Thoracic aorta (tissue), 2 donors: Measurements from ENCODE around the gene ECT2. TPM values are rescaled to one million over a fixed set of nuclear protein-coding genes. Genes with fewer than 3 reads are reported as not detected.

ENCODE experiments used
- ATAC-seq: fragments of 150-250 bp; one replicate; pipeline ENCODE4 v1.8.0; 2017; ENCODE audit warnings: low read depth; ENCODE audit not compliant: insufficient number of reproducible peaks, low FRiP score
- DNase-seq: peaks from one replicate; pipeline ENCODE4 v3.0.0-alpha.2; 2020; ENCODE audit warnings: low spot score
- H3K27ac ChIP-seq, 2 donors: fragments of 200-600 bp; sonication (generic); 1 replicate in 1 of 2; 2 replicates in 1 of 2; pipeline ENCODE4 v1.5.1; 2016; ENCODE audit warnings: mild to moderate bottlenecking in 2 of 2, moderate library complexity in 2 of 2
- H3K27me3 ChIP-seq: fragments of 200-600 bp; sonication (generic); replicated peaks from 2 replicates; pipeline ENCODE4 v1.6.0; 2016; ENCODE audit warnings: mild to moderate bottlenecking; ENCODE audit not compliant: insufficient read depth
- H3K36me3 ChIP-seq: fragments of 200-600 bp; sonication (generic); one replicate; pipeline ENCODE4 v1.5.1; 2016
- H3K4me1 ChIP-seq, 2 donors: fragments of 200-600 bp; sonication (generic); 1 replicate in 1 of 2; 2 replicates in 1 of 2; pipeline versions ENCODE4 v1.5.1 to v1.6.0; 2016; ENCODE audit warnings: low read depth in 2 of 2, mild to moderate bottlenecking in 1 of 2; ENCODE audit not compliant: control insufficient read depth in 1 of 2
- H3K4me3 ChIP-seq: fragments of 200-600 bp; sonication (generic); 2 replicates; pipeline ENCODE4 v1.5.1; 2016; ENCODE audit warnings: mild to moderate bottlenecking
- H3K9me3 ChIP-seq: fragments of 200-600 bp; sonication (generic); 2 replicates; pipeline ENCODE4 v1.5.1; 2016
- CTCF ChIP-seq: fragments of 200-600 bp; sonication (generic); IDR thresholded peaks from one replicate; pipeline ENCODE4 v1.5.1; 2019; ENCODE audit warnings: antibody characterized with exemption
- total RNA-seq, 2 donors: library from RNA; depleted of rRNA; stranded (reverse); fragments of >200 nt; gene quantifications; one replicate each; pipeline versions ENCODE4 v1.1.0 to v1.2.3, GENCODE V29; 2016

ECT2 gene
- total RNA-seq, 2 donors from 2014 or later = 4.5 to 14.0 TPM

- Histone ChIP-seq H3K9me3 (no peaks in the 10 kb centered on the region), H3K4me3 (no peak overlapping the region), H3K36me3 (no peaks in the 10 kb centered on the region), H3K4me1 (no peaks in the 10 kb centered on the region), H3K27me3 (no peaks in the 10 kb centered on the region), H3K27ac (no peak overlapping the region)
- no peak for DNase-seq
- TF ChIP-seq CTCF = no peak
- no peak for ATAC-seq
Measured at GRCh38 chr3:172846103-172846561, 95.6 kb downstream of the ECT2 start.

- DNase-seq = no peak
- Histone ChIP-seq H3K9me3 (no peaks in the 10 kb centered on the region), H3K27ac (no peak overlapping the region), H3K4me3 (no peak overlapping the region), H3K36me3 (no peaks in the 10 kb centered on the region), H3K27me3 (no peaks in the 10 kb centered on the region), H3K4me1 (no peaks in the 10 kb centered on the region)
- no peak for TF ChIP-seq CTCF
- no peak for ATAC-seq
Measured at GRCh38 chr3:172846706-172847105, 96.2 kb downstream of the ECT2 start.

- no peaks in the 10 kb centered on the region for H3K9me3 ChIP-seq
- no peak for ATAC-seq
- no peaks in the 10 kb centered on the region for H3K36me3 ChIP-seq
Measured at GRCh38 chr3:172847292-172847691, 96.8 kb downstream of the ECT2 start.

GRCh38 chr3:172848910-172849309, 98.4 kb downstream of the ECT2 start:
- no peaks in the 10 kb centered on the region for H3K4me1 ChIP-seq
- no peak overlapping the region for H3K4me3 ChIP-seq
- H3K27ac ChIP-seq = no peak overlapping the region
- H3K27me3 ChIP-seq = no peaks in the 10 kb centered on the region
- no peaks in the 10 kb centered on the region for H3K9me3 ChIP-seq
- TF ChIP-seq CTCF = no peak
- no peak for DNase-seq
- ATAC-seq = no peak
- H3K36me3 ChIP-seq = no peaks in the 10 kb centered on the region

More at GRCh38 chr3:172847292-172847691, 96.8 kb downstream of the ECT2 start:
- no peak for DNase-seq
- Histone ChIP-seq H3K4me1 (no peaks in the 10 kb centered on the region), H3K4me3 (no peak overlapping the region), H3K27ac (no peak overlapping the region), H3K27me3 (no peaks in the 10 kb centered on the region)
- no peak for TF ChIP-seq CTCF

- no peak for ATAC-seq
- no peak overlapping the region for H3K4me3 ChIP-seq
Measured at GRCh38 chr3:172853005-172853404, 102.5 kb downstream of the ECT2 start.

More at GRCh38 chr3:172853005-172853404, 102.5 kb downstream of the ECT2 start:
- H3K36me3 ChIP-seq = no peaks in the 10 kb centered on the region
- no peaks in the 10 kb centered on the region for H3K27me3 ChIP-seq
- H3K4me1 ChIP-seq = peaks cover 6 to 8% of the 10 kb centered on the region in 2 donors
- TF ChIP-seq CTCF = no peak
- no peaks in the 10 kb centered on the region for H3K9me3 ChIP-seq
- DNase-seq = no peak
- no peak overlapping the region for H3K27ac ChIP-seq
